ENCODE measurements around the gene RECK.

Gene RECK

DNA sequence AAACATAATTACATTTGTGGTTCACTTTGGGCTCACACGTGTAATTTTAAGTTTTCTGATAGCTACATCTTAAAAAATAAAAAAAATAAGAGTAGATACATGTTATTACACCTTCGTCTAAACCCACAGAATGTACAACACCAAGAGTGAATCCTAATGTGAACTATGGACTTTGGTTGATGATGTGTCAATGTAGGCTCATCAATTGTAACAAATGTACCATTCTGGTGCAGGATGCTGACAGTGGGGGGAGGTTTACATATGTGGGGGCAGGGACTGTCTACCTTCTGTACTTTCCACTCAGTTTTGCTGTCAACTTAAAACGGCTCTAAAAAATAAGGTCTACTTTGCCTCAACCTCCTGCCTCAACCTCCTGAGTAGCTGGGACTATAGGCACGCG is 2.5 kb upstream of the RECK start:
- no peak overlapping the region for H3K4me2 ChIP-seq (ENCODE audit: low read depth, low read length)

DNA sequence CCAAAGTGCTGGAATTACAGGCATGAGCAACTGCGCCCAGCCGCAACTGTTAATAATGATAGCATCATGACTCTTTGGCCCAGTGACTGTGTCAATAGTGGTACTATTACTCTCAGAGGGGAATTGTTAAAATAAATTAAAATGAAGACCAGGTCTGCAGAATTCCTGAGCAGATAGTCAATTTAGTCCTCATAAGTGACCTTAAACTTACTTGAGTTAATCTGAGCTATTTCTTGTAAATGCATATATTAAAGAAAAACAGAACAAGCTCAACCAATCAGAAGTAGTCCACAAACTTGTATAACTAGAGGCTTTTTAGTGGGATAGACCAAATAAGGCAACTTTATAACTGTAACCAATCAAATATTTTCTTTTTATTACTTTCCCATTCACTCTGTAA is 1.7 kb upstream of the RECK start:
- no peaks in the 10 kb centered on the region for H3F3A ChIP-seq (ENCODE audit: insufficient read depth, low read length)
- H3K36me3 ChIP-seq (replicated peaks; ENCODE audit: insufficient read depth, low read length): no peaks in the 10 kb centered on the region
- H3K9ac ChIP-seq (ENCODE audit: low read length): no peak overlapping the region
- no peak overlapping the region for H3K27ac ChIP-seq (ENCODE audit: low read length)
- TF ChIP-seq EZH2phosphoT487 (IDR thresholded peaks at IDR 0.05; ENCODE audit: low read length): no peak
- TF ChIP-seq EZH2 (optimal IDR thresholded peaks at IDR 0.05; ENCODE audit: low read depth, low read length): no peak
- TF ChIP-seq, protein P1, sequence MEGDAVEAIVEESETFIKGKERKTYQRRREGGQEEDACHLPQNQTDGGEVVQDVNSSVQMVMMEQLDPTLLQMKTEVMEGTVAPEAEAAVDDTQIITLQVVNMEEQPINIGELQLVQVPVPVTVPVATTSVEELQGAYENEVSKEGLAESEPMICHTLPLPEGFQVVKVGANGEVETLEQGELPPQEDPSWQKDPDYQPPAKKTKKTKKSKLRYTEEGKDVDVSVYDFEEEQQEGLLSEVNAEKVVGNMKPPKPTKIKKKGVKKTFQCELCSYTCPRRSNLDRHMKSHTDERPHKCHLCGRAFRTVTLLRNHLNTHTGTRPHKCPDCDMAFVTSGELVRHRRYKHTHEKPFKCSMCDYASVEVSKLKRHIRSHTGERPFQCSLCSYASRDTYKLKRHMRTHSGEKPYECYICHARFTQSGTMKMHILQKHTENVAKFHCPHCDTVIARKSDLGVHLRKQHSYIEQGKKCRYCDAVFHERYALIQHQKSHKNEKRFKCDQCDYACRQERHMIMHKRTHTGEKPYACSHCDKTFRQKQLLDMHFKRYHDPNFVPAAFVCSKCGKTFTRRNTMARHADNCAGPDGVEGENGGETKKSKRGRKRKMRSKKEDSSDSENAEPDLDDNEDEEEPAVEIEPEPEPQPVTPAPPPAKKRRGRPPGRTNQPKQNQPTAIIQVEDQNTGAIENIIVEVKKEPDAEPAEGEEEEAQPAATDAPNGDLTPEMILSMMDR (IDR thresholded peaks at IDR 0.05; ENCODE audit: low read length): no peak
- H2AFZ ChIP-seq (ENCODE audit: low read length): no peak overlapping the region
- no peaks in the 10 kb centered on the region for H3K9me3 ChIP-seq (replicated peaks; ENCODE audit: insufficient read depth, low read length)
- H3K4me1 ChIP-seq (ENCODE audit: low read length): peaks cover 7% of the 10 kb centered on the region
- H3K4me2 ChIP-seq (ENCODE audit: low read depth, low read length): no peak overlapping the region
- no peaks in the 10 kb centered on the region for H3K9me2 ChIP-seq (replicated peaks; ENCODE audit: insufficient read depth, low read length)
- H4K20me1 ChIP-seq (ENCODE audit: insufficient read depth, low read length): no peaks in the 10 kb centered on the region
- no peaks in the 10 kb centered on the region for H3K27me3 ChIP-seq (replicated peaks; ENCODE audit: insufficient read depth, low read length)
- no peak for DNase-seq
- no peak overlapping the region for H3K4me3 ChIP-seq (ENCODE audit: low read length)
- 0 out of 2 replicates have a peak, but pooled peaks cover 5% of the 10 kb centered on the region for H3K79me2 ChIP-seq (ENCODE audit: low read length)

More for the DNA sequence above, 2.5 kb upstream of the RECK start:
- TF ChIP-seq, protein P1 (IDR thresholded peaks at IDR 0.05; ENCODE audit: low read length): no peak
- TF ChIP-seq EZH2 (optimal IDR thresholded peaks at IDR 0.05; ENCODE audit: low read depth, low read length) (no peak), EZH2phosphoT487 (IDR thresholded peaks at IDR 0.05; ENCODE audit: low read length) (no peak)
- Histone ChIP-seq H3K9ac (ENCODE audit: low read length) (no peak overlapping the region), H4K20me1 (ENCODE audit: insufficient read depth, low read length) (no peaks in the 10 kb centered on the region), H3K79me2 (ENCODE audit: low read length) (0 out of 2 replicates have a peak, but pooled peaks cover 5% of the 10 kb centered on the region), H3K27me3 (replicated peaks; ENCODE audit: insufficient read depth, low read length) (no peaks in the 10 kb centered on the region), H3K9me3 (replicated peaks; ENCODE audit: insufficient read depth, low read length) (no peaks in the 10 kb centered on the region), H3K9me2 (replicated peaks; ENCODE audit: insufficient read depth, low read length) (no peaks in the 10 kb centered on the region), H3K4me1 (ENCODE audit: low read length) (peaks cover 14% of the 10 kb centered on the region), H3F3A (ENCODE audit: insufficient read depth, low read length) (no peaks in the 10 kb centered on the region), H3K36me3 (replicated peaks; ENCODE audit: insufficient read depth, low read length) (no peaks in the 10 kb centered on the region), H3K27ac (ENCODE audit: low read length) (no peak overlapping the region), H2AFZ (ENCODE audit: low read length) (no peak overlapping the region), H3K4me3 (ENCODE audit: low read length) (no peak overlapping the region)
- no peak for DNase-seq

DNA sequence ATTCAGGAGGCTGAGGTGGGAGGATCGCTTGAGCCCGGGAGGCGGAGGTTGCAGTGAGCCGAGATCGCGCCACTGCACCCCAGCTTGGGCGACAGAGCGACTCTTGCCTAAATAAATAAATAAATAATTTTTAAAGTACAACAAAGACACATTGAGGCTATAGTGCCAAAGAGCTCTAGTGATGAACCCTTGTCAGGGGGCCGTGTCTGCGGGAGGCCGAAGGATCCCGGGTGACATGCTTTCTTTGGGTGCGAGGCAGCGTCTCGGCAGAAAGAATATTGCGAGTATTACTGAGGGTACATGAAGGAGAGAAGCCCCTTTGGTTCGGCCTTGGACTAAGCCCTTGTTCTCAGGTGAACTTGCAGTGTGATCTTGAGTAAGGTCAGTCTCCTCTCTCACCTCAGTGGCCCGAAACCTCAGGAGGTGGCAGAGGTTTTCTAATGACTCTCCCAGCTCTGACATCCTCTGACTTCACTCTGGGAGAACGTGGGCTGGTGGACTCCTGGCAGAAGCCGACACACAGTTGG is 397 bp upstream of the RECK start:
- Histone ChIP-seq H3K9me3 (replicated peaks; ENCODE audit: insufficient read depth, low read length) (no peaks in the 10 kb centered on the region), H3K9me2 (replicated peaks; ENCODE audit: insufficient read depth, low read length) (no peaks in the 10 kb centered on the region), H4K20me1 (ENCODE audit: insufficient read depth, low read length) (no peaks in the 10 kb centered on the region), H3K4me1 (ENCODE audit: low read length) (peaks cover 4% of the 10 kb centered on the region), H3K79me2 (ENCODE audit: low read length) (0 out of 2 replicates have a peak, but pooled peaks cover 5% of the 10 kb centered on the region), H3K9ac (ENCODE audit: low read length) (no peak overlapping the region; the same call in 1 of the 2 replicates), H3K36me3 (replicated peaks; ENCODE audit: insufficient read depth, low read length) (no peaks in the 10 kb centered on the region), H3K27me3 (replicated peaks; ENCODE audit: insufficient read depth, low read length) (no peaks in the 10 kb centered on the region), H3K4me3 (ENCODE audit: low read length) (peak overlapping the region; percentile 88), H3F3A (ENCODE audit: insufficient read depth, low read length) (no peaks in the 10 kb centered on the region), H2AFZ (ENCODE audit: low read length) (peak overlapping the region; percentile 87), H3K4me2 (ENCODE audit: low read depth, low read length) (peak overlapping the region; percentile 93), H3K27ac (ENCODE audit: low read length) (no peak overlapping the region)
- TF ChIP-seq EZH2phosphoT487 (IDR thresholded peaks at IDR 0.05; ENCODE audit: low read length) (no peak), EZH2 (optimal IDR thresholded peaks at IDR 0.05; ENCODE audit: low read depth, low read length) (no peak)
- TF ChIP-seq, protein P1 (IDR thresholded peaks at IDR 0.05; ENCODE audit: low read length): no peak
- DNase-seq: no peak

Data from MM.1S (cell line).